Right hindlimb (tissue), 1 donor: Measurements from ENCODE around the gene FOXP2.
"Not testable (repeated sequence)": the region's sequence is repeated elsewhere in the genome, so short reads cannot be mapped to it uniquely, and the experiment has no call there.

ENCODE experiments used
- DNase-seq: peaks from one replicate; pipeline ENCODE4 v3.0.0-alpha.2; 2018

The FOXP2 gene

DNA sequence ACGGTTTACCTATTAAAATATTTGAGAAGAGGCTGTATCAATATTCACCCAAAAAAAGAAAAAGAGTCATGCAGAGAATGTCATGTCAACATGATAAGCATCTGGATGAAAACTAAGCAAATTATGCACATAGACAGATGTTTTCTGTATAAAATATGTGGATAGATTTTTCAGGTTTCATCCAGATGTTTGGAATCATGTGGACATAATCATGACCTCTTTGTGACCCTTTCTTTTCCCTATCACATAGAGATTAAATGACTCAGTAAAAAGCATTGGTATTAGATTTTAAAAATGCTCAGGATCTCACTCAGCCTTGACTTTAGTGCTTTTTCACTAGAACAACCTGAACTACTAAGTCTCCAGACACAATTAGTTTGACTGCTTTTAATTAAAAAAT is 90.0 kb downstream of the FOXP2 start:
- DNase-seq, result no peak

DNA sequence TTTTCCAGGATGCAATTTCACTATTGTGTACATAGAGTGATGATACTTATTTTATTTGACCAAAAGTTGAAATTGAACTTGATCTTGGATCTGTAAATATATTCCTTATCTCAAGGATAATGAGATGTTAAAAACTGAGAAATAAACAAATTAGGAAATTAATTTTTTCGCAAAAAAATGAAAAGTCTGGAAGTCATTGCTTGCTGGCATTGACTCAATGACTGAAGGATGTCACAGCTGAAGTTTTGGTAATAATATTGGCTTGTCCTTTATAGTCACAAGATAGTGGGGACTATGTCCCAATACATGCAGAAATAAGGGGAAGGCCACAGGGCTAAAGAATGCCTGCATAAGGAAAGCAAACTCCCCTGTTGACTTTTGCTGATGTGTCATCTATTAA is 92.8 kb downstream of the FOXP2 start:
- DNase-seq, result no peak

- DNase-seq, result no peak
Measured at GRCh38 chr7:114508086-114508485, 93.5 kb downstream of the FOXP2 start.

DNA sequence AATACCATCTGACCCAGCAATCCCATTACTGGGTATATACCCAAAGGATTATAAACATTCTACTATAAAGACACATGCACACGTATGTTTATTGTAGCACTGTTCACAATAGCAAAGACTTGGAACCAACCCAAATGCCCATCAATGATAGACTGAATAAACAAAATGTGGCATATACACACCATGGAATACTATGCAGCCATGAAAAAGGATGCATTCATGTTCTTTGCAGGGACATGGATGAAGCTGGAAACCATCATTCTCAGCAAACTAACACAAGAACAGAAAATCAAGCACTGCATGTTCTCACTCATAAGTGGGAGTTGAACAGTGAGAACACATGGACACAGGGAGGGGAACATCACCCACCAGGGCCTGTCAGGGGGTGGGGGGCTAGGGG is 96.2 kb downstream of the FOXP2 start:
- DNase-seq, result not testable (repeated sequence)

GRCh38 chr7:114519240-114519639 is 104.6 kb downstream of the FOXP2 start:
- peak; percentile 47 for DNase-seq

- no peak for DNase-seq
Measured at GRCh38 chr7:114522081-114522480, 107.5 kb downstream of the FOXP2 start.

GRCh38 chr7:114527589-114527988 is 113.0 kb downstream of the FOXP2 start:
- DNase-seq, result no peak

GRCh38 chr7:114530057-114530611 is 115.5 kb downstream of the FOXP2 start:
- DNase-seq, result no peak

DNA sequence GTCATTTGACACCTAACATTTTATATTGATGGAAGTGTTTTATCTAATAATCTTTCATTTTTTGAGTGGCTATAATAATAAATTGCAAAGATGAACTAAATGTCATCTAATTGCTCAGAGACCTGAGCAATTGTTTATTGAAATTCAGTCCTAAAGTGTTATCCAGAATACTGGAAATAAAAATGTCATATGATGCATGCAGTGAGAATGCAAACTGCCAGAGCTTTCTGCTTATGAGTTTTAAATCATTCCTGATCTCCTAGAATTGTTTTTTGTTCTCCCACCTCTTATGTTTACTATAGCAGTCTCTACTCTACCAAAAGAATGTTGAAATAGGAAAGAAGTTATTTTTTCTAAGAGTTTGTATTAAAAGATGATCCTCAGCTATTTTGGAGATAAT is 116.7 kb downstream of the FOXP2 start:
- no peak for DNase-seq

GRCh38 chr7:114533131-114533530 is 118.5 kb downstream of the FOXP2 start:
- peak; percentile 25 for DNase-seq

DNA sequence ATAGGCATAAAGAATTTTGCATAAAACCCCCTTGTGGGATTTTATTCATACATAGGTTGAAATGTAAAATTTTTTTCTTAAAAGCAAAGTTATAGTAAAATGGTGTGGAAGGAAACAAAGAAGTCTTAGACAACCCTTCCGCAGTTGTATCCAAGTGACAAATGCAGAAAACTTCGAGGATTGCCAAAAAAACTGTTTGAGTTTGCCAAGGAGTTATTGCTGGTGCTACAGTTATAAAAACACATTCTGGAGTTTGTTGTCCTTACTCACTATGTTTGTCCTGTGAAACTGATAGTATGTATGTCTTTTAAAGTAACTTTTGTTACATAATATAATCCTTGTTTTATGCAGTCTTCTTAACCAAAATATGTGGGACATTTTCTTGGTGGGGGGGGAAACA is 120.3 kb downstream of the FOXP2 start:
- DNase-seq, result no peak

- DNase-seq, result peak; percentile 28
Measured at GRCh38 chr7:114539575-114539974, 125.0 kb downstream of the FOXP2 start.

DNA sequence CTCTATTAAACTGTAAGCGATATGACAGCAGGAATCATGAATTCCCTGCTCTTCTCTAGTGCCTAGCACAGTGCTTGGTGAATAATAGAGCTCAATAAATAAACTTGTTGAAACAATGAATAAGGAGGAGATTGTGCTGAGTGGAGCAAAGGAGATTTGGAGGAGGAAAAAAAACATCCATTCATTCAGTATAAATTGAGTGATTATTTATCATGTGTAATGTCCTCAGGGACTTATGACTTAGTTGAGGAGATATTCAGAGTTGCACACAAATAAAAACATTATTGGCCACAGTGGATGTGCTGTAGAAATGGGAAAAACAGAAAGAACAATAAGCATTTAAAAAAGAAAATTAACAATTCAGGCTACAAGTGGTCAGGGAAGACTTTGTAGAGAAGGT is 125.7 kb downstream of the FOXP2 start:
- no peak for DNase-seq

DNA sequence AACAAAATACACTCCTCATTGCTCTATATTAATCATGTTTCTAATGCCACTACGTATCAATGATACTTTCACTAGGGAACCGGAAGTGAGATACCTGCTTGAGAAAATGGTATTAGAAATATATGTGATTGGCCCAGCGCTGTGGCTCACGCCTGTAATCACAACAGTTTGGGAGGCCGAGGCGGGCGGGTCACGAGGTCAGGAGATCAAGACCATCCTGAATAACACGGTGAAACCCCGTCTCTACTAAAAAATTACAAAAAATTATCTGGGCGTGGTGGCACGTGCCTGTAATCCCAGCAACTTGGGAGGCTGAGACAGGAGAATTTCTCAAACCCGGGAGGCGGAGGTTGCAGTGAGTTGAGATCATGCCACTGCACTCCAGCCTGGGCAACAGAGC is 132.7 kb downstream of the FOXP2 start:
- DNase-seq, result not testable (repeated sequence)

GRCh38 chr7:114548081-114548980 is 133.7 kb downstream of the FOXP2 start:
- peak; percentile 17 for DNase-seq

GRCh38 chr7:114554781-114555537 is 140.3 kb downstream of the FOXP2 start:
- DNase-seq, result no peak

DNA sequence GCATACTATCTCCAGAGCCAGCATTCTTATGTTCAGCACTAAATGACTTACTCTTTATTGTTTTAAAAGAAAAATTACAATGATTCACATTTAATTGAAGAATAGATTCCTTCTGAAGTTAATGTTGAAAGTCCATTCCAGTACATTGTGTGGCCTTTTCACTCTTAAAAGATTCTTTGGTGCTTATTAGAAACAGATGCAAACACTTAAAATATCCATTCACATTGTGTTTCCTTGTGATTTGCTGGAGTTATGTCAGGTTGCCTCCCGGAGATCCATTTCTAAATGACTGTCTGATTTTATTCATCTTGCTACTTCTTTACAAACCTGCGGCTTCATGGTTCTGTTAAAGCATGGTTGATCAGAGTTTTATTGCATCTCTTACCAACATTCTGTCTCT is 152.8 kb downstream of the FOXP2 start:
- no peak for DNase-seq

GRCh38 chr7:114569220-114569619 is 154.6 kb downstream of the FOXP2 start:
- DNase-seq, result no peak

DNA sequence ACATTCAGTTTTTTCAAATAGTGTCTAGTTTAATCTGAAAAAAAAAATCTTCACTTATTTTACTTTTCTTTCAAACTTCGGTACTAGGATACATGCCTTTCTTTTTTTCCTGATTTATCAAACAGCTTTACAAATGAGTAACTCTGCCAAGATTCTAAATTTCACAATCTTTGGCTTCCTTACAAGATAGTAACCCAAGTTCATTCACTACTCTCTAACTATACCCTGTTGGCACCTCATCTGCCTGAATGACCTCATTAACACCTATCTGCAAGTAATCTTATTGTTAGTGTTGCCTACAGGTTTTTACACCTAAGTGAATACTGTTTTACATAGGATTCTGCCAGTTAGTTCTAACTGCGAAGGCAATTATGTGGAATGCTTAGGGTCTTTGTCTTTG is 159.8 kb downstream of the FOXP2 start:
- no peak for DNase-seq

DNA sequence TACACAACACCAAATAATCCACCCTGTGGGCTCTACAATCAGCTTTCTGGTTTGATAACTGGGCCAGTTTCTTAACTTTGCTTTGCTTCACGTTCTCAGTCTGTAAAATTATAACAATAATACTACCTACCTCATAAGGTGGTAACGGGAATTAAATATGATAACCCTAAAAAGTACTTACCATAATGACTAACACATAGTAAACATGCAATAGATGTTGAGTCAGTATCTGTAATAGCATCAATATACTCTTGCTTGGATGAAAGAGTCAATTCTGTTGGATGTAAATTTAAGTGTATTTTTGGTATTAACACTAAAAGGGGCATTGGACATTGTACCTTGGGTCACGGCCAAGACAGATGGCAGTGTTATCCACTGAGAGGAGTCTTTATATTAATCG is 160.5 kb downstream of the FOXP2 start:
- no peak for DNase-seq

GRCh38 chr7:114580963-114581362 is 166.3 kb downstream of the FOXP2 start:
- DNase-seq, result not testable (repeated sequence)

DNA sequence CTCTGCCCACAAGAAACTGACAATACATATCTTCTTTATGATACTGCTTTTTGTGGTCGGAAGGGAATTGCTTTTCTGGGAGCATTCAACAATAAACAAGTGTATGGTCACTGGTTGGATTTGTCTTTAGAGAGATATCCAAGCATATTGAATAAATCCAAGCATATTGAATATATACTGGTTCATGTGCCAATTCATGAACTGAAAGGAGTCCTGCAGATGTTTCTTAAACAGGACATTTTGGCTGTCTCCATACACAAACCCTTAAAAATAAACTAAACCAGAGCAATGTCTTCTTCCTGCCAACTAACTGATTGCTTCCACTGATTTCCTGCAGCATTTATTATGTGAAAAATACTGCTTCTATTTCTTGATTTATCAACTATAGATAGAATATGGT is 173.9 kb downstream of the FOXP2 start:
- DNase-seq, result no peak

DNA sequence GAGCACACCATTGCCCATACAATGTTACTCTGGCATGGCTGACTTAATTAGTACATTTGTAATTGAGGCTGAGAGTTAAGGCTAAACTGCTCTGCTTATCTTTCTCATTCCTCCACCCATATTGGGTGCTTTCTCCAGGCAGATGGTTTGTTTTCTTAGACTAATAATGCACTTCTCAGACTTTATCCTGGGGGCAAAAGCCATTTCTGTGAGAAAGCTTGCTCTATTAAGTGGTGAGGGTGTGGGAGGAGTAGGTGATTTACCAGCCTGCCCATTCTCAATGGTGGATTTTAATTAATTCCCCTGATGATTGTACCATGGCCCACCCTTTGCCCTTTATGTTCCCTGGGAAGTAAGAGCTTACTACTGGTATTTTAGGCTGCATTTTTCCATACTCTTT is 174.8 kb downstream of the FOXP2 start:
- no peak for DNase-seq

- no peak for DNase-seq
Measured at GRCh38 chr7:114590298-114590697, 175.7 kb downstream of the FOXP2 start.
